D721Med (cell line): ENCODE measurements around the gene INTS15.
"Not testable (repeated sequence)": the region's sequence is repeated elsewhere in the genome, so short reads cannot be mapped to it uniquely, and the experiment has no call there.

ENCODE experiments used
- DNase-seq: peaks from one replicate; pipeline ENCODE4 v3.0.0; 2011; ENCODE audit warnings: low spot score; ENCODE audit not compliant: insufficient read length
- FAIRE-seq: peaks from 2 replicates; lab custom pipeline; 2011; peaks lifted over from hg19 to GRCh38; lab: Jason Lieb, UNC
- TF ChIP-seq, protein P1 (sequence below): IDR thresholded peaks from 2 replicates; pipeline ENCODE4 v1.5.1; 2012; ENCODE audit warnings: mild to moderate bottlenecking, control low read depth; ENCODE audit not compliant: insufficient read depth; ENCODE audit errors: missing control alignments

The INTS15 gene

DNA sequence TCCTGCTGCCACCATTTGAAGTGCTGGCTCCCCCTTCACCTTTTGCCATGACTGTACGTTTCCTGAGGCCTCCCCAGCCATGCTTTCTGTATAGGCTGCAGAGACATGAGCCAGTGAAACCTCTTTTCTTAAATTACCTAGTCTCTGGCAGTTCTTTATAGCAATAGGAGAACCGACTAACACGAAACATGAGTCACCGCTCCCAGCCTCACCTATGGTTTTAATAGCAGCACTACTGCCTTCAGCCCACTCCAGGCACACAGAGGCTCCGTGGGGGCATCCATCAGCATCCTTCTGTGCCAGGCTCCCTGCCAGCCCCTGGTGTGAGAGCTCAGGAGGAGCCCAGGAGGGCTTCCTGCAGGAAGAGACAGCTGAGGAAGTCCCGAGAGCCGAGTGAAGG is 41.8 kb downstream of the INTS15 start:
- no peak for DNase-seq
- FAIRE-seq, result no peak
- TF ChIP-seq, protein P1, sequence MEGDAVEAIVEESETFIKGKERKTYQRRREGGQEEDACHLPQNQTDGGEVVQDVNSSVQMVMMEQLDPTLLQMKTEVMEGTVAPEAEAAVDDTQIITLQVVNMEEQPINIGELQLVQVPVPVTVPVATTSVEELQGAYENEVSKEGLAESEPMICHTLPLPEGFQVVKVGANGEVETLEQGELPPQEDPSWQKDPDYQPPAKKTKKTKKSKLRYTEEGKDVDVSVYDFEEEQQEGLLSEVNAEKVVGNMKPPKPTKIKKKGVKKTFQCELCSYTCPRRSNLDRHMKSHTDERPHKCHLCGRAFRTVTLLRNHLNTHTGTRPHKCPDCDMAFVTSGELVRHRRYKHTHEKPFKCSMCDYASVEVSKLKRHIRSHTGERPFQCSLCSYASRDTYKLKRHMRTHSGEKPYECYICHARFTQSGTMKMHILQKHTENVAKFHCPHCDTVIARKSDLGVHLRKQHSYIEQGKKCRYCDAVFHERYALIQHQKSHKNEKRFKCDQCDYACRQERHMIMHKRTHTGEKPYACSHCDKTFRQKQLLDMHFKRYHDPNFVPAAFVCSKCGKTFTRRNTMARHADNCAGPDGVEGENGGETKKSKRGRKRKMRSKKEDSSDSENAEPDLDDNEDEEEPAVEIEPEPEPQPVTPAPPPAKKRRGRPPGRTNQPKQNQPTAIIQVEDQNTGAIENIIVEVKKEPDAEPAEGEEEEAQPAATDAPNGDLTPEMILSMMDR, result no peak

DNA sequence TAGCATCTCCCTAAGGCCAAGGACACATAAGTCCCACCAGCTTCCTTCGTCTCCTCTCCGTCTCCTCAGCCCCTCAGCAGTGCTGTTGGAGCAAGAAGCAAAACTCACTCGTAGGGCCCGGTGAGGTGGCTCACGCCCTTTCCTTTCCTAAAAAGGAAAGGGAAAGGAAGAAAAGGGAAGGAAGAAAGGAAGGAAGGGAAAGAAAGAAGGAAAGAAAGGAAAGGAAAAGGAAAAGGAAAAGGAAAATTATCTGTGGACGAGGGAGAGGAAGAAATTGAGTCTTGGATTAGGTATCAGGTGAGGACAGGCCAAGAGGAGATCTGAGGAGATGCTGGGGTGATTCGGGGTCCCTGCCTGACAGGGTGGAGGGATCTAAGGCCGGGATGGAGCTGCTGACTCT is 44.2 kb downstream of the INTS15 start:
- FAIRE-seq, result no peak
- TF ChIP-seq, protein P1, result no peak

DNA sequence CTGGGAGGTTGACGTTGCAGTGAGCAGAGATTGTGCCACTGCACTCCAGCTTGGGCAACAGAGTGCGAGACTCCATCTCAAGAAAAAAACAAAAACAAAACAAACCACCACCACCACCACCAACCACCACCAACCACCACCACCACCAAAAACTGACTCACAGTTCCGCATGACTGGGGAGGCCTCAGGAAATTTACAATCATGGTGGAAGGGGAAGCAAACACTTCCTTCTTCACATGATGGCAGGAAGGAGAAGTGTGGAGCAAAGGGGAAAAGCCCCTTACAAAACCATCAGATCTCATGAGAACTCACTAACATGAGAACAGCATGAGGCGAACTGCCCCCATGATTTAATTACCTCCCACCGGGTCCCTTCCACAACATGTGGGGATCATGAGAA is 45.1 kb downstream of the INTS15 start:
- not testable (repeated sequence) for FAIRE-seq

More for the DNA sequence above, 44.2 kb downstream of the INTS15 start:
- DNase-seq, result no peak

DNA sequence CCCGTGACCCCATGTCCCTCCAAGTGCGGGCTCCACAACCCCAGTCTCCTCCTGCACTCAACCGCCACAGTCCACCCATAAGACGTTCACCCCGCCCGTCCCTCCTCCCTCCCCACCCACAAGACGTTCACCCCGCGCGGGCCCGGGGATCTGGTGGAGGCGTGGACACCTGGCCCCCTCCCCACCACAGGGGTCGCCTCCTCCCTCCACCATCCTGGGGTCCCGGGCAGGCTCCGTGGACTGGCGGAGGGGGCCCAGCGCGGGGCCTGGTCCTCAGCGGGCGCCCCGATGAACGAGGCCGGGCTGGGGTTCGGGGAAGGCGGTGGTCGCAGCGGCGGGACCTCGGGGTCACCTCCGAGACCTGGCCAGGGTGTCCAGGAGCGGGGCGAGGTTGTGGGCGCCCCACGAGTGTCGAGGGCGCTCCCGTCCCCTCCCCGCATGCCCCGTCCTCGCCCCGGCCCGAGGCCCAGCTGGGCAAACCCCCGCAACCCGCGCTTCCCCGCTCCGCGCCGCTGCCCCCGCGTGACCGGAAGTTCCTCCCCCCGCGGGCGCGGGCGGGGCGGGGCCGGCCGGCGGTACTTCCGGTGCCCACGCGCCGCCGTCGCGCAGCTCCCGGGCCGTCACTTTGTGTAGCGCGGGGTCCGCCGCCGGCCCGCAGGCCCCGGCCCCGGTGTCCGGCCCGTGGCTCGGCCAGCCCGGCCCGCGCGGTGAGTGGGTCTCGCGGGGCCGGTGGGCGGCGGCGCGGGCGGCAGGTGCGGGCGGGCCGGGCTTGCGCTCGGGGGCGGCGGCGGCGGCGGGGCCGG is 47.1 kb downstream of the INTS15 start, which contains the start of gene ZNF316:
Gene ZNF316, plus strand, starts transcription at position 578 of the 803 bp plus-strand sequence. CDS start 5,092 bp downstream, outside the sequence.
- FAIRE-seq, result no peak
- TF ChIP-seq, protein P1, result no peak
- DNase-seq, result peak; percentile 85

More for the DNA sequence above, 45.1 kb downstream of the INTS15 start:
- not testable (repeated sequence) for DNase-seq

DNA sequence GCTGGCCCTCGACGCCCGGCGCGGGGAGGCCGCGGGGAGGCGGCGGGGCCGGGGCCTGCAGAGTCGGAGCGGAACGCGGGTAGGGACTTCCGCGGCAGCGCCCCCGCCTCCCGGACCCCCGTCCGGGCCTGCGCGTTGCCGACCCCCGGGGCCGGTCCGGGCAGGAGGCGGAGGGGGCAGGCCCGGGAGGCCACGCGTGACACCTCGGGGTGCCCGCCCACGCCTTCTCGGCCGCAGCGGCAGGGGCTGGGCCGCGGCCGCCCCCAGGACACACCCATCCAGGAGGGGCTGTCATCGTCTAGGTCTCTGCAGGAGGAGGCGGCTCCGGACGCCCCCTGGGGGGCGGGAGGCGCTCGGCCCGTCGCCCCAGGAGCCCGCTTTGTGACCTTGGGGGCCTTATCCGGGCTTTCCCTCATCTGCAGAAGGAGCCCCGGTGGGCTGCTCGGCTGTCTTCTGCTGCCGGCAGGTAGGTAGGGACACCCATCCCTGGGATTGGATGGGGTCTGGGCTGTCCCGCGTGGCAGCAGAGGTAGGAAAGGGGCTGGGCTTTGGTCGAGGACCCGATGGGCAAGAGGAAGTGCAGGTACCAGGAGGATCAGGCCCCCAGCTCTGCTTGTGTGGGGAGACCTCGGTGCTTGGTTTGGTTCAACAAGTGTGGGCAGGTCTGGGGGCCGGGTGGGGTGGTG is 47.9 kb downstream of the INTS15 start:
- FAIRE-seq (no peak), DNase-seq (peak; percentile 80)
- TF ChIP-seq, protein P1, result peak; percentile 19

DNA sequence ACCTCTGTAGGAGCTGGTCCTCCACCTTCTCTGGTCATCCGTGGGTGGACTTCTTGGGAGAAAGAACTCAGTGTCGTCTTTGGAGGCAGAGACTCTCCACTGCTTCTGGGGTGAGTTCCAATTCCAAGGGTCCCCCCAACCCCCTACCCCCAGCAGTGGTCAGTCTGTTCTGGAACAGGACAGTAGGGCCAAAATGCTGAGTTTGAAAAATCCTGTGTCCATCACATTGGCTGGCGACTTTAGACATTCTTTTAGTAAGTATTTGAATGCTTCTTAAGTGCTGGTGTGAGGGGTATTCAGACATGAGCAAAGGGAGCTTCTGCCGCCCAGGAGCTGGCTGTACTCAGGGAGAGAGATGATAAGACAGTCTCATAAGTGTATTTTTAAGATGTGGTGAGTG is 49.2 kb downstream of the INTS15 start:
- DNase-seq (no peak), FAIRE-seq (no peak)
- TF ChIP-seq, protein P1, result no peak

DNA sequence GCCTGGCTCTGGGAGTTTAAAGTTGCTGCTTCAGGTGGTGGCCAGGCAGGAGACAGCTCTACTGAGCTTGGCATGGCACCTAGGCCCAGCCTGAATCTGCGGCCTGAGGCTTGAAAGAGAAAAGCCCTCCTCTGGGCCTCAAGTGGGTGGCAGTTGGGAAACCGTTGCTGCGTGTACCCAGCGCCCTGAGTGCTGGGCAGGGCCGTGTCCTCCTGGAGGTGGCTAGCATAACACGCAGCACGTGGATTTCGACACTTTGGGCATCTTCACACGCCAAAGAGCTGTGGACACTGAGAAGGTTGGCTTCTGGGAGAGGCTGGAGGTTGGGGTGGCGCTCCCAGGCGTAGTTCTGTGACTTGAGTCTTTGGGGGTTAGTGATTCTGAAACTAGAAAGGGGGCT is 49.8 kb downstream of the INTS15 start:
- FAIRE-seq (no peak), DNase-seq (no peak)
- TF ChIP-seq, protein P1, result no peak
